GM12865 (cell line): Measurements from ENCODE around the gene RPUSD1.
"Not testable (repeated sequence)": the region's sequence is repeated elsewhere in the genome, so short reads cannot be mapped to it uniquely, and the experiment has no call there.

Source experiments
- DNase-seq: peaks from one replicate; pipeline ENCODE4 v3.0.0; 2010; ENCODE audit warnings: low read depth
- H3K4me3 ChIP-seq: 2 replicates; pipeline ENCODE4 v1.5.1; 2011; ENCODE audit warnings: mild to moderate bottlenecking, low read depth, low read length, control low read depth
- TF ChIP-seq, protein P1 (sequence below): IDR thresholded peaks from 2 replicates; pipeline ENCODE4 v1.5.1; 2011; ENCODE audit warnings: low read length, control low read depth, low read depth, inconsistent platforms; ENCODE audit not compliant: insufficient read depth; ENCODE audit errors: missing control alignments

RPUSD1 gene

DNA sequence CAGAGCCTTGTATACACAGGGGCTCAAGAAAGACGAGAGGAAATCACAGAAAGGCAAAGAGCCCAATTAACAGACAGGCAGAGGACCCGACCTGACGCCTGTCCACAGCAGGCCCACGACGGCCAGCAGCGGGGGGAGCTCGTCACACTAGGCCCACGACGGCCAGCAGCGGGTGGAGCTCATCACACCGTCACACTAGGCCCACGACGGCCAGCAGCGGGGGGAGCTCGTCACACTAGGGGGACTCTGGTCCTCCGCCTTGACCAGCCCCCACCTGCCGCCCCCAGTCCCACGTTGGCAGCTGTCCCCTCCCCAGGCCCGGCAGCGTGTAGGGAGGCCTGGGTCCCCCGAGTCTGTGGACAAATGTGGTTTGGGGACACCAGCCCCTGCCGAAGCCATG lies 36.0 kb upstream of the RPUSD1 start:
- no peak for DNase-seq
- TF ChIP-seq, protein P1, sequence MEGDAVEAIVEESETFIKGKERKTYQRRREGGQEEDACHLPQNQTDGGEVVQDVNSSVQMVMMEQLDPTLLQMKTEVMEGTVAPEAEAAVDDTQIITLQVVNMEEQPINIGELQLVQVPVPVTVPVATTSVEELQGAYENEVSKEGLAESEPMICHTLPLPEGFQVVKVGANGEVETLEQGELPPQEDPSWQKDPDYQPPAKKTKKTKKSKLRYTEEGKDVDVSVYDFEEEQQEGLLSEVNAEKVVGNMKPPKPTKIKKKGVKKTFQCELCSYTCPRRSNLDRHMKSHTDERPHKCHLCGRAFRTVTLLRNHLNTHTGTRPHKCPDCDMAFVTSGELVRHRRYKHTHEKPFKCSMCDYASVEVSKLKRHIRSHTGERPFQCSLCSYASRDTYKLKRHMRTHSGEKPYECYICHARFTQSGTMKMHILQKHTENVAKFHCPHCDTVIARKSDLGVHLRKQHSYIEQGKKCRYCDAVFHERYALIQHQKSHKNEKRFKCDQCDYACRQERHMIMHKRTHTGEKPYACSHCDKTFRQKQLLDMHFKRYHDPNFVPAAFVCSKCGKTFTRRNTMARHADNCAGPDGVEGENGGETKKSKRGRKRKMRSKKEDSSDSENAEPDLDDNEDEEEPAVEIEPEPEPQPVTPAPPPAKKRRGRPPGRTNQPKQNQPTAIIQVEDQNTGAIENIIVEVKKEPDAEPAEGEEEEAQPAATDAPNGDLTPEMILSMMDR: no peak
- H3K4me3 ChIP-seq: no peak overlapping the region

DNA sequence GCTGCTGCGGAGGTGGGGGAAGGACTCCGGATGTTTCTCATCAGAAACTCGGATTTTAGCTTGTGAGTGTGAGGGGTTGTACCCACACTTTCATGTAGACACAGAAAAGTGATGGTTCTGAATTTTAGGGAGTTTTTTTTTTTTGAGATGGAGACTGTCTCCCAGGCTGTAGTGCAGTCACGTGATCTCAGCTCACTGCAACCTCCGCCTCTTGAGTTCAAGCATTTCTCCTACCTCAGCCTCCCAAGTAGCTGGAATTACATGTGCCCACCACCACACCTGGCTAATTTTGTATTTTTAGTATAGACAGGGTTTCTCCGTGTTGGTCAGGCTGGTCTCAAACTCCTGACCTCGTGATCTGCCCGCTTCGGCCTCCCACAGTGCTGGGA lies 34.7 kb upstream of the RPUSD1 start:
- H3K4me3 ChIP-seq: no peak overlapping the region
- TF ChIP-seq, protein P1: no peak
- DNase-seq: no peak

DNA sequence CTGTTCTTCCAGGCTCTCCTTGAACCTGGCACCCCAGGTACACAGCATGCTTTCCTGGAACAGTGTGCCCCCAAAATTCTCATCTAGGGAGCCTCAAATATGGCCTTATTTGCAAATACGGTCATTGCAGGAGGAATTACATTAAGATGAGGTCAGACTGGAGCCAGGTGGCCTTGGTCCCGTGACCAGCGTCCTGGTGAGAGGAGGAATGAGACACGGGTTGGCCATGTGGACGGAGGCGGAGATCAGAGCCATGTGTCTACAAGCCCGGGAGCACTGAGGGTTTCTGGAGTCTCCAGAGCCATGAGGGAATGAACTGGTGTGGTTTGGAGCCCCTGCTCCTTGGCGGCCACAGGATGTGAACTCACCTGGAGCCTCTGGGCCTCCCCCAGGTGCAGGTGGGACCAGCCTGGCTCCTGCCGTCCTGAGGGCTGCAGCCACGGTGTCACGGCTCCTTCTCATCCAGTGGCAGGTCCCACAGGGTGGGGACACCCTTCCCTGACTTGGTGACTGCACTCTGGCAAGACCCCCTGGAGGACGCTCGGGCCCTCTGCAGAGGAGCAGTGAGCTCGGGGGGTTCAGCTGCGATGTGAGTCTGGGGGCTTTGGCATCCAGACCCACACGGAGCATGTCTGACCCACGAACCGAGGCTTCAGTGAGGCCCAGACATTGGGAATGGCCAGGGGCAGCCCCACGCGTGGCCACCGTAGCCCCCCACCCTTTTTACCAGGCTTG lies 34.2 kb upstream of the RPUSD1 start:
- DNase-seq: no peak
- TF ChIP-seq, protein P1: no peak
- H3K4me3 ChIP-seq: no peak overlapping the region

DNA sequence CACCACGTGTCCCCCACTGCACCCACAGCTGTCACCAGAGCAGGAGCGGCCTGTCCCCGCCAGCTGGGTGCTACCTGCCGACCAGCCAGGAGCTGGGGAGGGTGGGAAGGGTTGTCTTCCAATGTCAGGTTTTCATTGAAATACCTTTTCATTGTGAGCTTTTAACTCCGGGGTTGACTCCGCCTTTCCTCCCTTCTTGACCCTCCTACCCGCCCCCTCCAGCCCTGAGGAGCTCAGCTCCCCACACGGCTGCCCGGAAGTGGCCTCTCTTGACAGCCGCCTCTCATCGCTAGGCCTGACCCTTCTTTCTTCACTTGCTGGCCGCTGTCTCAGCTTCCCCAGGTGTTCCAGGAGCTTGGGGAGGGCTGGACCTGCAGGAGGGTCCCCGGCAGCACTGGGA lies 33.6 kb upstream of the RPUSD1 start:
- H3K4me3 ChIP-seq: no peak overlapping the region
- no peak for DNase-seq
- TF ChIP-seq, protein P1: no peak

DNA sequence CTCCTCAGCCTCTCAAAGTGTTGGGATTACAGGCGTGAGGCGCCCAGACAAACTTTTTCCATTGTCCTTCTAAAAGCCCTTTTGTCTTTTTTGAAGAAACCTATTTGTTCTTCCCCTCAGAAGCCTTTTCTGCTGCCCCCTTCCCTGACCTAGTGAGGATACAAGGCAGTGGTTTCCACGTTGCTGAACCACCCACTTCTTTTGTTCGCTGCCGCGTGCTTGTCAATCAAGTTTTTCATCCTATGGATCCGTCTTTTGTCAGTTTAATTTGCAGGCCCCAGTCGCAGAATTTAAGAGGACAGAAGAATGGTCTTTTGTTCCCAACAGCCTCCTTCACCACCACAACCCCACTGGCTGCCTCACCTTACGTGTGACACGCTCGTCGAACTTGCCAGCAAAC lies 32.6 kb upstream of the RPUSD1 start:
- no peak overlapping the region for H3K4me3 ChIP-seq
- DNase-seq: no peak
- TF ChIP-seq, protein P1: no peak

GRCh38 chr16:820044-820408 lies 31.8 kb upstream of the RPUSD1 start:
- not testable (repeated sequence) for DNase-seq, H3K4me3 ChIP-seq

GRCh38 chr16:819336-820043 lies 31.3 kb upstream of the RPUSD1 start:
- TF ChIP-seq, protein P1: no peak
- DNase-seq: no peak
- H3K4me3 ChIP-seq: no peak overlapping the region
